HepG2 (cell line): ENCODE data around the gene AUTS2. TPM values are rescaled to one million over a fixed set of nuclear protein-coding genes. Genes with fewer than 3 reads are reported as not detected.

Experiments
- ATAC-seq: fragments of 200-7000 bp; cut with Tn5 transposase; 3 replicates; pipeline ENCODE4 v1.9.1; 2020; ENCODE audit warnings: mild to moderate bottlenecking, moderate library complexity
- BruUV-seq: library from RNA; stranded (reverse); fragments of 400-500 nt; replicated peaks from 2 replicates; lab custom pipeline; 2021; lab: Mats Ljungman, UMichigan
- CTCF ChIA-PET: fragments of 300-600 bp; formaldehyde crosslinking; extraction: SDS; loops from one replicate; lab custom pipeline; 2021; ENCODE audit warnings: low total read pairs, inconsistent platforms, low intra/inter-chr PET ratio; lab: Yijun Ruan, JAX
- POLR2A ChIA-PET: fragments of 350-600 bp; sonication (Branson Sonifier 250); formaldehyde crosslinking; loops from one replicate; lab custom pipeline; 2020; ENCODE audit warnings: antibody characterized with exemption, inconsistent platforms; lab: Yijun Ruan, JAX
- DNase-seq: peaks from one replicate; pipeline ENCODE4 v3.0.0-alpha.2; 2015; ENCODE audit warnings: low spot score
- FAIRE-seq: peaks from 3 replicates; lab custom pipeline; 2011; peaks lifted over from hg19 to GRCh38; lab: Jason Lieb, UNC
- H2AFZ ChIP-seq: one replicate; pipeline ENCODE4 v1.6.1; 2011; ENCODE audit warnings: low read length, inconsistent platforms
- H3K27ac ChIP-seq: fragments of 300-600 bp; 3 replicates; pipeline ENCODE4 v1.8.0; 2011; ENCODE audit warnings: mixed run types, mild to moderate bottlenecking, mixed read lengths, low read length, inconsistent platforms; ENCODE audit not compliant: insufficient read depth; ENCODE audit errors: extremely low read length
- H3K27me3 ChIP-seq, 2 experiments: fragments of 200-600 bp in 1 of 2; 2 replicates in 1 of 2; 3 replicates in 1 of 2; pipeline versions ENCODE4 v1.6.0 to v1.8.0; 2011; ENCODE audit warnings: low read length in 2 of 2, mild to moderate bottlenecking in 2 of 2, moderate library complexity in 2 of 2, inconsistent platforms in 1 of 2; ENCODE audit not compliant: insufficient read depth in 2 of 2, control insufficient read depth in 1 of 2
- H3K36me3 ChIP-seq, 2 experiments: fragments of 200-600 bp in 1 of 2; replicated peaks in 1 of 2; 2 replicates in 1 of 2; 3 replicates in 1 of 2; pipeline versions ENCODE4 v1.5.1 to v1.8.0; 2011; ENCODE audit warnings: low read length in 2 of 2, inconsistent platforms in 1 of 2; ENCODE audit not compliant: insufficient read depth in 2 of 2, control insufficient read depth in 1 of 2
- H3K4me1 ChIP-seq: 2 replicates; pipeline ENCODE4 v1.5.1; 2012; ENCODE audit warnings: low read length, inconsistent platforms; ENCODE audit not compliant: insufficient read depth
- H3K4me2 ChIP-seq: 2 replicates; pipeline ENCODE4 v1.6.0; 2011; ENCODE audit warnings: low read depth, low read length, inconsistent platforms
- H3K4me3 ChIP-seq, 3 experiments: fragments of 200-600 bp in 1 of 3; sonication (generic), shearing (Covaris generic) in 1 of 3; replicated peaks in 1 of 3; 2 replicates each; pipeline ENCODE4 v1.5.1; 2011 to 2016; ENCODE audit warnings: low read length in 3 of 3, inconsistent platforms in 2 of 3, low read depth in 2 of 3, mild to moderate bottlenecking in 2 of 3, control low read depth in 1 of 3, mixed read lengths in 1 of 3; ENCODE audit not compliant: insufficient read depth in 1 of 3
- H3K79me2 ChIP-seq: one replicate; pipeline ENCODE4 v1.6.1; 2011; ENCODE audit warnings: low read length, inconsistent platforms; ENCODE audit not compliant: insufficient read depth
- H3K9ac ChIP-seq: 2 replicates; pipeline ENCODE4 v1.6.0; 2011; ENCODE audit warnings: mild to moderate bottlenecking, low read depth, low read length, inconsistent platforms; ENCODE audit not compliant: insufficient read depth
- H3K9me3 ChIP-seq: 2 replicates; pipeline ENCODE4 v1.5.1; 2012; ENCODE audit warnings: mild to moderate bottlenecking, low read length
- H4K20me1 ChIP-seq: 2 replicates; pipeline ENCODE4 v1.6.0; 2011; ENCODE audit warnings: inconsistent platforms, mild to moderate bottlenecking, low read length, moderate library complexity; ENCODE audit not compliant: insufficient read depth
- ATF4 ChIP-seq, 2 experiments: fragments of 450-650 bp in 1 of 2; sonication (generic) in 1 of 2; formaldehyde crosslinking; IDR thresholded peaks; 2 replicates each; pipeline versions ENCODE4 v1.5.0 to v1.8.0; 2020 to 2022; ENCODE audit warnings: mild to moderate bottlenecking in 1 of 2, missing genetic modification reagents in 1 of 2
- CREBL2 ChIP-seq: sonication (generic); formaldehyde crosslinking; IDR thresholded peaks from 2 replicates; pipeline ENCODE4 v1.8.1; 2023; ENCODE audit warnings: missing genetic modification reagents, mild to moderate bottlenecking, borderline replicate concordance
- FOXA3 ChIP-seq: IDR thresholded peaks from 2 replicates; pipeline ENCODE4 v1.6.1; 2016; ENCODE audit warnings: missing genetic modification reagents, missing compliant biosample characterization
- MTA3 ChIP-seq: sonication (generic); formaldehyde crosslinking; IDR thresholded peaks from 2 replicates; pipeline ENCODE4 v1.4.0; 2020; ENCODE audit warnings: missing genetic modification reagents
- MXI1 ChIP-seq: IDR thresholded peaks from 3 replicates; pipeline ENCODE4 v1.6.1; 2012; ENCODE audit warnings: low read depth, low read length, inconsistent platforms, borderline replicate concordance
- NCOA2 ChIP-seq: sonication (generic); formaldehyde crosslinking; IDR thresholded peaks from 2 replicates; pipeline ENCODE4 v1.8.0; 2022; ENCODE audit warnings: inconsistent platforms
- NFRKB ChIP-seq: fragments of 450-650 bp; IDR thresholded peaks from 2 replicates; pipeline ENCODE4 v1.6.1; 2017
- TFDP1 ChIP-seq: IDR thresholded peaks from 2 replicates; pipeline ENCODE4 v1.6.1; 2016; ENCODE audit warnings: missing compliant biosample characterization, missing genetic modification reagents, borderline replicate concordance
- ZBTB37 ChIP-seq: sonication (generic); formaldehyde crosslinking; IDR thresholded peaks from 2 replicates; pipeline ENCODE4 v1.4.0; 2020; ENCODE audit warnings: mild to moderate bottlenecking, missing genetic modification reagents
- ZGPAT ChIP-seq: IDR thresholded peaks from 2 replicates; pipeline ENCODE4 v1.6.1; 2016; ENCODE audit warnings: mild to moderate bottlenecking
- ZKSCAN5 ChIP-seq: sonication (generic); formaldehyde crosslinking; IDR thresholded peaks from 2 replicates; pipeline ENCODE4 v1.5.1; 2020; ENCODE audit warnings: mild to moderate bottlenecking, missing genetic modification reagents
- ZNF234 ChIP-seq: sonication (generic); formaldehyde crosslinking; conservative IDR thresholded peaks from 2 replicates; pipeline ENCODE4 v1.5.1; 2020; ENCODE audit warnings: mild to moderate bottlenecking, missing genetic modification reagents
- ZNF281 ChIP-seq: sonication (generic); formaldehyde crosslinking; IDR thresholded peaks from 2 replicates; pipeline ENCODE4 v1.4.0; 2020; ENCODE audit warnings: missing genetic modification reagents, borderline replicate concordance
- ZNF292 ChIP-seq: sonication (generic); formaldehyde crosslinking; IDR thresholded peaks from 2 replicates; pipeline ENCODE4 v1.8.1; 2022; ENCODE audit warnings: mild to moderate bottlenecking, low read depth, missing genetic modification reagents, borderline replicate concordance
- WGBS: methylation state at CpG from one replicate; pipeline ENCODE4 v1.1.6; 2017; ENCODE audit warnings: low lambda C conversion rate; 5-methylcytosine and 5-hydroxymethylcytosine counted together
- in situ Hi-C: cut with HindIII; loops from 2 replicates; pipeline ENCODE4 v1.10.0; 2017; ENCODE audit warnings: low pct_unique_long_range_greater_than_20kb; ENCODE audit not compliant: extremely low pct_ligation_motif_present
- intact Hi-C: fragments of 100-400 bp; cut with micrococcal nuclease; formaldehyde crosslinking; loops from one replicate; pipeline ENCODE4 v1.10.0; 2022; ENCODE audit not compliant: unreplicated experiment
- polyA plus RNA-seq, 8 experiments: library from polyadenylated mRNA; depleted of rRNA in 3 of 8; stranded (reverse) in 7 of 8; unstranded in 1 of 8; fragments of >200 nt; fragmentation: Illumina TruSeq in 4 of 8; extraction: Trizol in 4 of 8; gene quantifications; 2 replicates each; pipeline versions ENCODE4 v1.2.1 to v1.2.3, GENCODE V29; 2011 to 2016; ENCODE audit warnings: low read depth in 4 of 8, missing spikeins in 1 of 8, mixed read lengths in 1 of 8; ENCODE audit not compliant: insufficient read depth in 1 of 8
- total RNA-seq, 5 experiments: library from RNA; depleted of rRNA; stranded (reverse); fragments of >200 nt; fragmentation: Illumina TruSeq; extraction: Trizol; gene quantifications; 2 replicates each; pipeline ENCODE4 v1.2.3, GENCODE V29; 2016; ENCODE audit warnings: low read depth in 1 of 5

Gene AUTS2
- total and polyA plus RNA-seq, 2 of the 13 experiments (the other 11 are each of a cell fraction or from before 2014, with no cell fraction given) = 0.38 TPM; not detected in 1

- no peak for TF ChIP-seq MTA3 (CRISPR knock-in tag)
- no peak for TF ChIP-seq NCOA2 (CRISPR knock-in tag)
- TF ChIP-seq, all 625 proteins: peak for 0
These were observed 249.8 kb downstream of the AUTS2 start (continued) for GRCh38 chr7:69847921-69848612.

- ATAC-seq = no peak
- intact Hi-C loops (no loop called here), in situ Hi-C loops (no loop called here)
- Histone ChIP-seq H3K9ac (no peak overlapping the region), H4K20me1 (no peaks in the 10 kb centered on the region), H3K9me3 (no peaks in the 10 kb centered on the region), H3K4me1 (no peaks in the 10 kb centered on the region), H3K36me3 (no peaks in the 10 kb centered on the region), H3K4me2 (no peak overlapping the region), H3K79me2 (no peaks in the 10 kb centered on the region), H3K27ac (no peak overlapping the region), H3K4me3 (no peak overlapping the region), H2AFZ (no peak overlapping the region), H3K27me3 (no peaks in the 10 kb centered on the region)
- no peak for FAIRE-seq
- CTCF ChIA-PET = no interaction called here
- no peak for DNase-seq
- WGBS = 26% methylated on average over 2 of the region's 2 CpGs
- POLR2A ChIA-PET = no interaction called here
- no TSS peak for BruUV-seq
- TF ChIP-seq ZNF281 (CRISPR knock-in tag) (no peak), ZBTB37 (no peak), ATF4 (CRISPR knock-in tag; IDR thresholded peaks at IDR 0.05) (peak in 1 of 2 experiments; percentile 59; a peak in 2 of 4 replicates), MXI1 (no peak), ZNF234 (CRISPR knock-in tag) (no peak), ZGPAT (CRISPR knock-in tag) (no peak), TFDP1 (CRISPR knock-in tag) (no peak), NFRKB (no peak), ZKSCAN5 (CRISPR knock-in tag) (no peak), CREBL2 (CRISPR knock-in tag) (no peak), ZNF292 (no peak), FOXA3 (CRISPR knock-in tag) (peak; percentile 22; the same call in 1 of the 2 replicates)
These were observed 251.0 kb downstream of the AUTS2 start for GRCh38 chr7:69849268-69849667.
